GM23248 (cell line): ENCODE results near the gene ERN1. TPM values are rescaled to one million over a fixed set of nuclear protein-coding genes. Genes with fewer than 3 reads are reported as not detected.

ENCODE experiments used
- DNase-seq: peaks from one replicate; pipeline ENCODE4 v3.0.0-alpha.2; 2015
- H2AFZ ChIP-seq: fragments of 200-600 bp; sonication (generic); 2 replicates; pipeline ENCODE4 v1.6.1; 2016; ENCODE audit warnings: antibody characterized with exemption
- H3F3A ChIP-seq: fragments of 200-600 bp; sonication (generic); 2 replicates; pipeline ENCODE4 v1.6.1; 2016; ENCODE audit warnings: mild to moderate bottlenecking, antibody characterized with exemption, mixed run types; ENCODE audit not compliant: insufficient read depth
- H3K27ac ChIP-seq: fragments of 200-600 bp; sonication (generic); 2 replicates; pipeline ENCODE4 v1.5.1; 2016; ENCODE audit warnings: mild to moderate bottlenecking
- H3K27me3 ChIP-seq: fragments of 200-600 bp; sonication (generic); replicated peaks from 2 replicates; pipeline ENCODE4 v1.6.1; 2016; ENCODE audit warnings: mild to moderate bottlenecking; ENCODE audit not compliant: insufficient read depth
- H3K36me3 ChIP-seq: fragments of 200-600 bp; sonication (generic); 2 replicates; pipeline ENCODE4 v1.6.1; 2016; ENCODE audit warnings: low read depth, mild to moderate bottlenecking
- H3K4me1 ChIP-seq: fragments of 200-600 bp; sonication (generic); 2 replicates; pipeline ENCODE4 v1.6.1; 2016; ENCODE audit warnings: mild to moderate bottlenecking; ENCODE audit not compliant: insufficient read depth
- H3K4me2 ChIP-seq: fragments of 200-600 bp; sonication (generic); one replicate; pipeline ENCODE4 v1.6.1; 2016; ENCODE audit warnings: mild to moderate bottlenecking; ENCODE audit not compliant: unreplicated experiment
- H3K4me3 ChIP-seq: fragments of 200-600 bp; sonication (generic); 2 replicates; pipeline ENCODE4 v1.5.1; 2016; ENCODE audit warnings: mild to moderate bottlenecking
- H3K79me2 ChIP-seq: fragments of 200-600 bp; sonication (generic); 2 replicates; pipeline ENCODE4 v1.6.1; 2016; ENCODE audit warnings: mild to moderate bottlenecking; ENCODE audit not compliant: insufficient read depth
- H3K9ac ChIP-seq: fragments of 200-600 bp; sonication (generic); 2 replicates; pipeline ENCODE4 v1.6.1; 2016; ENCODE audit warnings: mild to moderate bottlenecking
- H3K9me2 ChIP-seq: fragments of 200-600 bp; sonication (generic); 2 replicates; pipeline ENCODE4 v1.6.1; 2016; ENCODE audit warnings: mixed run types, mild to moderate bottlenecking, moderate library complexity; ENCODE audit not compliant: insufficient read depth
- H3K9me3 ChIP-seq: fragments of 200-600 bp; sonication (generic); one replicate; pipeline ENCODE4 v1.6.1; 2017; ENCODE audit warnings: low read depth
- H4K20me1 ChIP-seq: fragments of 200-600 bp; sonication (generic); 2 replicates; pipeline ENCODE4 v1.6.0; 2016; ENCODE audit not compliant: insufficient read depth
- EZH2 ChIP-seq: fragments of 200-600 bp; sonication (generic); IDR thresholded peaks from 2 replicates; pipeline ENCODE4 v1.6.1; 2018; ENCODE audit warnings: antibody characterized with exemption, mild to moderate bottlenecking; ENCODE audit not compliant: insufficient read depth, poor library complexity, severe bottlenecking
- EZH2phosphoT487 ChIP-seq: fragments of 200-600 bp; sonication (generic); IDR thresholded peaks from 2 replicates; pipeline ENCODE4 v1.6.1; 2018; ENCODE audit warnings: antibody characterized with exemption, moderate library complexity, mild to moderate bottlenecking, low read depth; ENCODE audit not compliant: insufficient read depth
- WGBS, 2 experiments: methylation state at CpG; one replicate each; pipeline ENCODE4 v1.1.6; 2015 to 2017; ENCODE audit warnings: low lambda C conversion rate in 2 of 2, low coverage in 1 of 2; ENCODE audit errors: missing lambda C conversion rate in 2 of 2; 5-methylcytosine and 5-hydroxymethylcytosine counted together
- in situ Hi-C: fragments of 300-500 bp; cut with MboI; formaldehyde crosslinking; loops from 2 replicates; pipeline ENCODE4 v1.15.0; 2020
- polyA plus RNA-seq: library from polyadenylated mRNA; unstranded; fragments of >200 nt; fragmentation: Nextera tagmentation; extraction: Ambion mirVana; gene quantifications from 2 replicates; pipeline ENCODE4 v1.2.1, GENCODE V29; 2016
- total RNA-seq: library from RNA; depleted of rRNA; stranded (reverse); fragments of >200 nt; shearing (Covaris generic); gene quantifications from 2 replicates; pipeline ENCODE4 v1.2.3, GENCODE V29; 2014

The ERN1 gene
- total and polyA plus RNA-seq, 2 experiments from 2014 or later = 5.8 to 9.9 TPM

DNA sequence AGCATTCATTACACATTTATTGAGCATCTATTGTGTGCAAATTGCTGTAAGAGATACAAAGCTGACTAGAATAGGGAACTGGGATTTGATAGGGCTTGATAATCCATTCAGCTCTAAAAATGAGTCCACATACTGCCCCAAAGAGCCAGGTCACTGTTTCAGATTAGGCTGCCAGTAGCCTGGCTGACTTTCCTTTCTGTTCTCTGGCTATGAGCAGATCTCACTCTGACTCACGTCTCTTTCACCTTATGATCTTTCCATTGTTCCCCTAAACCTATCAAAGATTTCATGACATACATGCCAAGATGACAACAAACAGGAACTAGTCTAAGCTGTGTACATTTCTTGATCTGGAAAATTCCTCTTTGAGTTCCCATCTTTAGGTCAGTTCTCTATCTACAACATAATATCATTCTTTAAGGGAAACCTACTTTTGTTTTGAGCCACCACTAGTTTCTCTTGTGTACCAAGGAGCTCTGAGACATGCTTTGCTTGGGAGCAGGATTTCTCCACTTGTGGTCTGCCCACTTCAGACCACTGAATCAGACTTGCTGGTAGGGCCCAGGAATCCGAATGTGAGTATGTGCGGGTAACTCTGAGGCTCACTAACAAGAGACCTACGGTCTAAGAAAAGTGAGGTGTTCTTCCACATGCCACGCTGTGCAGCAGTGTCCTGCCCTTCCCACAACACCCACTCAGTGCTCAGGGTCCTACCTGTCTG is 68.6 kb downstream of the ERN1 start:
- Histone ChIP-seq H2AFZ (no peak overlapping the region), H3K36me3 (peaks cover 14% of the 10 kb centered on the region; the same call in 1 of the 2 replicates), H3K79me2 (no peaks in the 10 kb centered on the region), H3F3A (0 out of 2 replicates have a peak, but pooled peaks cover 7% of the 10 kb centered on the region), H3K9ac (no peak overlapping the region), H3K4me3 (no peak overlapping the region), H3K27me3 (no peaks in the 10 kb centered on the region), H3K9me2 (no peaks in the 10 kb centered on the region), H3K27ac (no peak overlapping the region), H4K20me1 (no peaks in the 10 kb centered on the region), H3K4me2 (no peak overlapping the region), H3K9me3 (no peaks in the 10 kb centered on the region), H3K4me1 (no peaks in the 10 kb centered on the region)
- in situ Hi-C loops = no loop called here
- WGBS, 2 experiments = 87 to 88% methylated on average over 5 of the region's 5 CpGs
- no peak for TF ChIP-seq EZH2
- no peak for TF ChIP-seq EZH2phosphoT487
- peak; percentile 41 for DNase-seq

- Histone ChIP-seq H3F3A (0 out of 2 replicates have a peak, but pooled peaks cover 7% of the 10 kb centered on the region), H3K27me3 (no peaks in the 10 kb centered on the region), H3K4me2 (no peak overlapping the region), H4K20me1 (no peaks in the 10 kb centered on the region), H2AFZ (no peak overlapping the region), H3K9me3 (no peaks in the 10 kb centered on the region), H3K36me3 (peaks cover 14% of the 10 kb centered on the region; the same call in 1 of the 2 replicates), H3K79me2 (no peaks in the 10 kb centered on the region), H3K9me2 (no peaks in the 10 kb centered on the region), H3K4me3 (no peak overlapping the region), H3K27ac (no peak overlapping the region), H3K9ac (no peak overlapping the region), H3K4me1 (no peaks in the 10 kb centered on the region)
- in situ Hi-C loops = no loop called here
- DNase-seq = no peak
- WGBS, 2 experiments = 94 to 95% methylated on average over 5 of the region's 5 CpGs
- no peak for TF ChIP-seq EZH2phosphoT487
- TF ChIP-seq EZH2 = no peak
Measured at GRCh38 chr17:64060331-64060730, 69.6 kb downstream of the ERN1 start.

DNA sequence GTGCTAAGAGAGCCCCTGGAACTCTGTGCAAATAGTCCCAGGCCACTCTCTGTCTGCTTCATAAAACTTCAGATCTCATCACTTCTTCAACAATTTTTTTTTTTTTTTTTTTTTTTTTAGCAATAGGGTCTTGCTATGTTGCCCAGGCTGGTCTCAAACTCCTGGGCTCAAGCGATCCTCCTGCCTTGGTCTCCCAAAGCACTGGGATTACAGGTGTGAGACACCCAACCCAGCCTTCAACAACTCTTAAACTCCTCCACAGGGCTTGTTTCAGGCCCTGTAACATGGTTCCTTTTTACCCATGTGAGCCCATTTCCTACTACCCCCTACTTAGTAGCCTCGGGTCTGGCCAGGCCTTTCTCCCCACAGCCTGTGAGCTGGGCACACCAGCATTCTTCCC is 70.2 kb downstream of the ERN1 start:
- peaks cover 14% of the 10 kb centered on the region; the same call in 1 of the 2 replicates for H3K36me3 ChIP-seq
- H3K27ac ChIP-seq = no peak overlapping the region
- no peaks in the 10 kb centered on the region for H4K20me1 ChIP-seq
- no peak overlapping the region for H3K4me2 ChIP-seq
- no peak overlapping the region for H2AFZ ChIP-seq
- no peak for DNase-seq
- H3K9ac ChIP-seq = no peak overlapping the region
- 0 out of 2 replicates have a peak, but pooled peaks cover 7% of the 10 kb centered on the region for H3F3A ChIP-seq
- H3K4me3 ChIP-seq = no peak overlapping the region
- H3K9me3 ChIP-seq = no peaks in the 10 kb centered on the region
- H3K4me1 ChIP-seq = no peaks in the 10 kb centered on the region
- H3K79me2 ChIP-seq = no peaks in the 10 kb centered on the region
- H3K27me3 ChIP-seq = no peaks in the 10 kb centered on the region
- WGBS, 2 experiments = 98 to 100% methylated on average over 2 of the region's 2 CpGs
- TF ChIP-seq EZH2 (no peak), EZH2phosphoT487 (no peak)
- no peaks in the 10 kb centered on the region for H3K9me2 ChIP-seq
- in situ Hi-C loops = no loop called here

GRCh38 chr17:64058621-64059020 is 71.3 kb downstream of the ERN1 start:
- Histone ChIP-seq H3K36me3 (peaks cover 14% of the 10 kb centered on the region; the same call in 1 of the 2 replicates), H4K20me1 (no peaks in the 10 kb centered on the region), H2AFZ (no peak overlapping the region), H3K9me3 (no peaks in the 10 kb centered on the region), H3K27ac (no peak overlapping the region), H3K4me3 (no peak overlapping the region), H3K9ac (no peak overlapping the region), H3K4me1 (no peaks in the 10 kb centered on the region), H3F3A (0 out of 2 replicates have a peak, but pooled peaks cover 7% of the 10 kb centered on the region), H3K27me3 (no peaks in the 10 kb centered on the region), H3K79me2 (no peaks in the 10 kb centered on the region), H3K4me2 (no peak overlapping the region), H3K9me2 (no peaks in the 10 kb centered on the region)
- DNase-seq = no peak
- WGBS, 2 experiments = 84 to 88% methylated on average over 5 of the region's 5 CpGs
- in situ Hi-C loops = no loop called here
- TF ChIP-seq EZH2phosphoT487 (no peak), EZH2 (no peak)
